Sciatic nerve (tissue), 2 donors: ENCODE results near the gene FGGY. TPM values are rescaled to one million over a fixed set of nuclear protein-coding genes. Genes with fewer than 3 reads are reported as not detected.

Experiments
- ATAC-seq: fragments of 200-7000 bp; cut with Tn5 transposase; one replicate; pipeline ENCODE4 v1.9.1; 2020; ENCODE audit warnings: mild to moderate bottlenecking, moderate library complexity
- DNase-seq: peaks from one replicate; pipeline ENCODE4 v3.0.0-alpha.2; 2020; ENCODE audit warnings: low spot score
- intact Hi-C: fragments of 100-400 bp; cut with DNase I; formaldehyde crosslinking; loops from one replicate; pipeline ENCODE4 v1.14.2; 2022
- total RNA-seq: library from RNA; stranded (reverse); fragmentation: NEBNext Ultra II Directional; extraction: Animal tissue kit (Norgen Biotek cat#: 25700); gene quantifications from one replicate; pipeline ENCODE4 v1.2.1, GENCODE V29; 2021
- donor health status: DM: no; HTN: no; CAD: no.
- donor health status: DM: no; HTN: no; CAD: no.

The FGGY gene
- total RNA-seq, 1 donor from 2014 or later: 41.1 TPM

DNA sequence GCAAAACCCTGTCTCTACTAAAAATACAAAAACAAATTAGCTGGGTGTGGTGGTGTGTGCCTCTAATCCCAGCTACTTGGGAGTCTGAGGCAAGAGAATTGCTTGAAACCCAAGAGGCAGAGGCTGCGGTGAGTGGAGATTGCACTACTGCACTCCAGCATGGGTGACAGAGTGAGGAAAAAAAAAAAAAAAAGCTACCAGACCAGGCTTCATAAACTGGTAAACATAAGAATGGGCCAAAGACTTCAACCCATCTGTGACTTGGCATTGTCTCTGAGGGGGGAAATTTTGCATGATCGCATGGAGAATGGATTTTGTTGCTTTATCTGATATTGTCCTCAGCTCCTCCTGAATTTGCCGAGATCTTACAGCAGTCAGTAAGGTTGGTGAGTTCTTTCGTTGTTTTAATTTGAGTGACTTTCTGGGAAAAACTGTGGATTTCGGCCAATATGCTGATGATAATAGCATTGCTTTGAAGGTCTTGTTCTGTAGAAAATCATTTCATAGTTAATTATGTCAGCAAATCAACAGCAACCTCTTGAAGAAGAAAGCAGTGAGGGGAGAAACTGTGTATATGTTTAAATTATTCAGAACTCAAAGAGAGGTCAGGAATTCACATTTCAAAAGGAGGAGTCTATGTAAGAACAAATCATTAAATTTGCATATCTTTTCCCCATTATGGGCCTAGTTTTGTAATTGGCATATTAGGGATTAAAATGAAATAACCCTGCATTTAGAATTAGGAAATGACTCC is 13.1 kb downstream of the FGGY start:
- intact Hi-C loops: loop anchor here (10.0 kb wide), 1 partner anchor 1165 kb away; no protein-coding TSS in a partner anchor
- no peak for ATAC-seq
- no peak for DNase-seq

DNA sequence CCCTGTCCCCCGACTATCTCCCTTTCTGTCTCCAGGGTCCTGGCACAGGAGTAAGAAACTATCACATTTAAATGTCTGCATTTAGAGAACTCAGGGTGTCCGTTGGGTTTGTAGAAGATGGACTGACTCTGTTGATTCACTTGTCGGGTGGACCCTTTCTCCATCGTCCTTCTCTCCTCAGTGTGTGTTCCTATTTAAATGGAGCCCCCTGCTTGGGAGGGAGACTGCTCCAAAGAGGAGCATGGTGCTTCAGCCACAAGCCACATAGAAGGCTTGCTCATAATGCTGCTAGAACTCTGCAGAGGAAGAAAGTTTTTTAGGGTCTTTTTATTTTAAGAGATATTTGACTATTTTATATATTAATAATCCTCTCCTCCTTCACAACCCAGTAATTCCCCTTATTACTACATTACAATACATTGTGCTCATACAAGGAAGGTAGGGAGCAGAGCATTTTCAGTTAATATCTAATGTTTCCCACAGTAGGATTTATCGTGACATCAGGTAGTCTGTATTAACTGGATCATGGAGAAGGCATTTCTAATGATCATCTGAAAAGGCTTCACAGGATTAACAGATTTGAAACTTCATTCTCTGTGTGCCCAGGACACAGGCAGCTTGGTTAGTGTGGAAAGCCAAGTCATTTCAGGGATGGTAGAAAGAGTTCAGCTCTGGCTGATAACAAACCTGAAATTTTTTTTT is 13.8 kb downstream of the FGGY start:
- intact Hi-C loops: loop anchor here (10.0 kb wide), 1 partner anchor 1166 kb away; no protein-coding TSS in a partner anchor
- DNase-seq (no peak), ATAC-seq (no peak)

DNA sequence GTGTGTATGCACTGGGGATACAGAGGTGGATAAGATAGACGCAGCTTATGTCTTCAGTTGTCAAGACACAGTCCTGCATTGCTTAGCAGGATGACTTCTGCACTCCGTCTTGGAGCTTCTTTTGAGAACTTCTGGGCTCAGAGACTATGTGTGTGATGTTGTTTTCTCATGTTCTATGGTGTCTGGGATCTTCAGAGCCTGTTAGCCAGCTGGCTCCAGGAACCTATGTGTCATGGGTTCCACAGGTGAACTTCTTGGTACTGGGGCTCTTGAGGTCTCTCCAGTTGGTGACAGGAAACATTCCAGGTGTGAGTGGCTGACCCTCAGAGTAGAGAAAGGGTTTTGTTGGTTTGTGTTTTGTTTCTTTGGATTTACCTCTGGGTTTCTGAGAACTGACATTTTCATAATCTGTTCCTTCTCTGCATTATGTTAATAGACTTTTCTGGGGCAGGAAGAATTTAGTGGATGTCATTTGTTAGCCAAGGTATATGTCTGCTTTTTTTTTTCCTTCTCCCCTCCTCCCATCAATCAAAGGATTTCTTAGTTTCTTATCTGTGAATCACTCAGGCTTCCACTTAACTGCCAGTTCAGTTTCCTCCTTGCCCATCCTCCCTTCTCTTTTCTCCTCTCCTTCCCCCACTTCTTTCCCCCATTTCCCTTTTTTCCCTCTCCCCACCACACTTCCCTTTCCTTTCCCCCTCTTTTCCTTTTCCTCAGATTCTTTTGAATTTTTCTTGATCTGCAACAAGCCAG is 18.1 kb downstream of the FGGY start:
- DNase-seq (no peak), ATAC-seq (no peak)
- intact Hi-C loops: loop anchor here (10.0 kb wide), 1 partner anchor 1170 kb away; no protein-coding TSS in a partner anchor

DNA sequence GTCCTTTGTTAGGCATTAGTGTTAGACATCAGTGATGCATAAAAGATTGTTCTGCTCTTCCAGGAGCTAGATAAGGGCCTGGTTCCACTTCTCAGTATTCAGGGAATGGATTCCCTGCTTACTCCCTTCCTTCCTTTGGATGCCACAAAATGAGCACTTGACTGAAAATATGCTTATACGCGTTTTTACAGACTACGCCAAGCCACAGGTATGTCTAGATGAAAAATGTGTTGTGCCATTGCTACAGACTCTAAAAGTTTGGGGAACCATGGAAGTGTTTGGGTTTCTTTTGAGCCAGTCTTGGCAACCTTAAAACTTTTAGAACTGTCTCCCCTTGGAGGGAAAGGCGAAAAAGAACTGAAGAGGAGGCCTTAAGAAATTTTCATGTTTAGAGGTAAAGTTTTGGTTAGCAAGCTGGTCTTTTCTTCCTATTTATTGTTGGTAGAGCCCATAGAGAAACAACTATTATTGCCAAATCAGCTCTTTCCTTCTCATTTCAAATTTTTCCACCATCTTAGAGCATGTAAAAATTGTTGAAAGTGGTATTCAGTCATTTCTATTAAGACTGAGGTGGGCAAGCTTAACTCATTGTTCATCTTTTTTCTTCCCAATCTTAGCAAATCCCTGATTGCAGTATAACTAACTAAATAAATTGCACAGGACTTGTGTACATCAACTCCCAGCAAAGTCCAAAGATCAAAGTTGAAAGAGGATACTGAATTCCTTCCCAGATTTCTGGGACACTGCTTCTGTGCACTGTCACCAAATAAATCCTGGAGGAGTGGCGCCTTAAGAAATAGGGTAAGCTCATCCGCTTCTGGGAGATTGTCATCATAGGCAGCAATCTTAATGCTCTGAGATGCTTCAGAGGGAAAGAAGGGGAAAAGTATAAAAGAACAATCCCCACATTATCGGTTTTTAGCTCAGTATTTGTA is 18.9 kb downstream of the FGGY start:
- ATAC-seq: peak; percentile 21
- intact Hi-C loops: loop anchor here (10.0 kb wide), 1 partner anchor 1171 kb away; no protein-coding TSS in a partner anchor
- DNase-seq: no peak

DNA sequence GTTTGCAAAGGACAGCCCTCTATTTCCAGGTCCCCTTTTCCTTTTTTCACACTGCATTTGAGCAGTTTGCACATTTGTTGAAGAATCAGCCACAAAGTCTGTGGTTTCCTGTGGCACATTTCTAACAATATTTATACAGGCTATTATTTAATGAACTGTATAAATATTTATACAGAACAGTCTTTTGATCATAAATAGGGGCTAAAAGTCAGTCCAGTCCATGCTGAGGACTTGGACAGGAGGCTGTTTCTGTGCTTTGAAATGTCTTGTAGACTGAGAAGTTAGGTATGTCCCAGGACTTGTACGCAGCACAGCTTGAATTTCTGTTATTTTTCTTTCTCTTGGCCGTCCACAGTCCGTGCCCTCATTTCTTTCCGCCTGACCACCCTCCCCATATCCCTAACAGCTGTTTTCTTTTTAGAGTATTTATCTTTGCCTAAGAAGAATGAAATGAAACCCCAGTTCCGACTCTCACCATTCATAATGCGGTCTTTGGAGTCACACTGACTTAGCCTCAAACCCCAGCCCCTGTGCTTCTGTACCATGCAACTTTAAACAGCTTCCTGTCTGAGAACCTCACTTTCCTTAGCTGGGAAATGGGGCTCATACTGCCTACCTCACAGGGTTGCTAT is 19.7 kb downstream of the FGGY start:
- peak; percentile 66 for ATAC-seq
- intact Hi-C loops: loop anchor here (10.0 kb wide), 1 partner anchor 1172 kb away; no protein-coding TSS in a partner anchor
- no peak for DNase-seq

DNA sequence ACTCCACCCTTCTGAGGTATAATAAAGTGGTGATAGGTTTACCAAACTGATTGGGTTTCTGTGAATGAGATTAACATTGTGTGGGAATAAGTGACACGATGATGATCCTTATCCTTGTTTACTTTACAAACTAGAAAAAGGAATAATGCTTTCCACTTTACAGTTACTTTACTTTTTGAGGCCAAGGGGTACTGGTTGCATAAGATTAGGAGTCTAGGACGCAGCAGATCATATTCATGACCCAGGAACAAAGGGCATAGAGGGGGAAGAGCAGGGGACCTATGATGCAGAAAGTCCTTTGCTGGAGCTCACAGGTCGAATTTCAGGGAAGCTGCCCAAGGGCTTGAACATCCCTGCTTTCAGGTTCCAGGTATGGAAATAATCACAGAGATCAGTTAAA is 20.4 kb downstream of the FGGY start:
- ATAC-seq (no peak), DNase-seq (no peak)
- intact Hi-C loops: loop anchor here (10.0 kb wide), 1 partner anchor 1173 kb away; no protein-coding TSS in a partner anchor

DNA sequence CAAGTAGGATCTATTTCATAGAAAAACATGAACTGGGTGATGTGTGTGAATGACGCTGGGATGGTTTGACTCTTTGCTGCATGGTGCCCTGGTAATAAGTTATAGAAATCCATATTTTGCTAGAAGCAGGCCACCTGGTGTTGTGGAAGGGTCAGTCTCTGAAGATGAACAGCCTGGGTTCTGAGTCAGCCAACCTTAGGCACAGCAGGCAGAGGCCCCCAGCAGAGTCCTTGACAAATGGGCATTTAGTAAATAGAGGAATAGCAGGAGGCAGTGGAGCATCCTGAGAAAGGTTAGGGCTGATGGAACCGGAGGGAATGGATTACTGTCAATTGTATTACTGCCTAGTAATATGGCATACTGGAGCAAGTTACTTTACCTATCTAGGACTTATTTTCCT is 20.9 kb downstream of the FGGY start:
- intact Hi-C loops: loop anchor here (10.0 kb wide), 1 partner anchor 1173 kb away; no protein-coding TSS in a partner anchor
- ATAC-seq: no peak
- no peak for DNase-seq

DNA sequence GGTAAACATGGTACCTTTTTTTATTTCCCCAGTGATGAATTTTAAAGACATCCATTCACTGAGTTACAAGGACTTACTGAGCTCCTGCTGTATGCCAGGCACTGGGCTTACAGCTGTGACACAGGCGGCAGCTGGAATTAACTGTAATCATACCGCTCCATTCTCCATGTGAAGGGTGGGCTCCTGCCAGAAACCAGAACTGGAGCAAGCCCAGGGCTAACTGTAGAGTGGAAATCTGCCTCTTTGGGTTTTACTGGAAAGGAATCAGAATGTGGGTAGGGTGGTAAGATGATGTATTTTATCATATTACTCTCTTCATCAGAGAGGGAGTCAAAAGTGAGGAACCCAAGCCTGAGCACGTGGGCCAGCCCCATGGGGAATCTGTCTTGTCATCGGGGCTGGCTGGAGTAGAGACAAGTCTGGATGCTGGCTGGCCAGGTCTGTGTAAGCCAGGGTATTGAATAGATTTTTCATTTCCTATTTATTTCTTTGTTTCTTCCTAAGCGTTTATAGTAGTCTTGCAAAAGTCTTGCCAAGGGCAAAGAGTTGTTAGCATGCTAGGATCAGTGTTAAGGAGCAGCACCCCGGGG is 21.5 kb downstream of the FGGY start:
- DNase-seq (no peak), ATAC-seq (peak; percentile 48)
- intact Hi-C loops: loop anchor here (10.0 kb wide), 1 partner anchor 1174 kb away; no protein-coding TSS in a partner anchor

DNA sequence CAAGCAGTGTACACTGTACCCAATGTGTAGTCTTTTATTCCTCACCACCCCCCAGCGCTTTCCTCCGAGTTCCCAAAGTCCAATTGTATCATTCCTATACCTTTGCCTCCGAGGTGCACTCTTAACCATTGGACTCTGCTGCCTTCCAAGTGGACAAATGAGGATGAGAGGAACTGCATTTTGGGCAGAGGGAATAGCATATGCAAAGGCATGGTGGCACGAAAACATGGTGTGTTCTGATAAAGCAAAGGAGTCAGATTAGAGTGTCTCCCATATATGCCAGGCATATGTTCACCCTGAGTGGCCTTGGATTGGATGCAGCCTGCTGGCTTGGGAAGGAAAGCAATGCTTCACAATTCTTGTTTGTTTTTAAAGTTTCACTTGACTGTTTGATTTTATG is 25.5 kb downstream of the FGGY start:
- no peak for ATAC-seq
- DNase-seq: no peak
- intact Hi-C loops: no loop called here

DNA sequence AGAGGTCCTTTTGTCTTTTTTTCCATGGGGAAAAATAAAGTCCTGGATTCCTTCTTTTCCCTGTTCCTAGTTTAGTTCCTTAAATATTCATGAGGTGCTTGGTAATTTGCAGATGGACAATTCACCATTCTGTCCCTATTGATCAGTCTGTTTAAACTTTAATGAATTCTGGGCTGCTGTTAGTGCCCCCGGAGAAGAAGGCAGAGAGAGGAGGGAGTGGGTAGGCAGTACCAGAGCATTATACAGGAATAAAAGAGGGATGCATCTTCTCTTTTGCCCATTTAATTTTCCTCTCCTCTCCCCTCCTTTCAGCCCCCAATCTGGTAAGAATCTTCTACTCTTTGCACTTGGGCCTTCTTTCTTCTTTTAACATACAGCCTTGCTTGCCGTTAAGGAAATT is 25.9 kb downstream of the FGGY start:
- intact Hi-C loops: no loop called here
- DNase-seq (no peak), ATAC-seq (no peak)

DNA sequence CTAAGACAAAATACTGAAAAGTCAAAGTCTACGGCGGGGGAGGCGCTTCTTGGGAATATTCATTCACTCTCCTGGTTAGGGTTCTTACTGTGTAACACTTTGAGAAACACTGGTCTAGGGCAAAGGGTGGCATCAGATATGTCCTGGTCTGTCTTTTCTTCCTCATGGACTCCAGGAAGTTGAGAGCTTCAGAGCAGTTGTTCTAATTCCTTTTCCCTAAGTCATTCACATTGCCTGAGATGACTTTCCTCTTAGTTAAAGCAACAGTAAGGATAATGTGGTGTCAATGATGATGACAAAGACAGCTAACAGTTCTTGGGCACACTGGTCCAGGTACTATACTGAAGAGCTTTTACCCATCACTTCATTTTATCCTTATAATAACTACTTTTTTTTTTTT is 27.0 kb downstream of the FGGY start:
- intact Hi-C loops: no loop called here
- DNase-seq: no peak
- ATAC-seq: no peak

DNA sequence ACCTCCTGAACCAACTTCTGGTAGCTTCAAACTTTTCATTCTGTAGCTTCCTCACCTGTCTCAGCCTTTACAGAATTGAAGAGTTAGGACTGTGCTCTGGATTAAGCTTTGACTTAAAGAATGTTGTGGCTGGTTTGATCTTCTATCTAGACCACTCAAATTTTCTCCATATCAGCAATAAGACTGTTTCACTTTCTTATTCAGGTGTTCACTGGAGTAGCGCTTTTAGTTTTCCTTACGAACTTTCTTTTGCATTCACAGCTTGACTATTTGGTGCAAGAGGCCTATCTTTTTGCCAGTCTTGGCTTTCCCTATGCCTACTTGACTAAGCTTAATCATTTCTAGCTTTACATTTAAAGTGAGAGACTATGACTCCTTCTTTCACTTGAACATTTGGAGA is 31.5 kb downstream of the FGGY start:
- intact Hi-C loops: no loop called here
- ATAC-seq (no peak), DNase-seq (no peak)

DNA sequence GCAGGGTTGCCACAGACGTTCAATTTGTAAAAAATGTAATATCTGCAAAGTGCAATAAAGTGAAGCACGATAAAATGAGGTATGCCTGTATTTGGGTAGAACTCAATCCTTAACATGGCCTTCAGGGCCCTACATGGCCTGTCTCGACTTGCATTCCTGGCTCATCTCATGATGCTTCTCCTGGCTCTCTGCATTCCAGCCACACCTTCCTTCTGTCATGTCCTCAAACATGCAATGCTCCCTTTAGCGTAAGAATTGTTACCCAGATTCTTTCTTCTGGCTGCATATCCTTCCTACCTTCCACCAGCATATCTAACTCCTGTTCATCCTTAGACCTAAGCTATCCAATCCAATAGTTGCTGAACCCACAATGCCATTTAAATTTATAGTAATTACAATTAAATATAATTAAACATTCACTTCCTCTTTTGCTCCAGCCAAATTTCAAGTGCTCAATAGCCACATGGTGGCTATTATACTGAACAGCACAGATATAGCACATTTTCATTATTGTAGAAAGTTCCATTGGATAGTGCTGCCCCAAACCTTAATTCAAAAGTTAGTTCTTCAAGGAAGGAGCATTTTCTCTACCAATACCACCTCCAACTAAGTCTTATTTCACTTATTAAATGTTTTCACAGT is 32.6 kb downstream of the FGGY start:
- DNase-seq: no peak
- no peak for ATAC-seq
- intact Hi-C loops: no loop called here

DNA sequence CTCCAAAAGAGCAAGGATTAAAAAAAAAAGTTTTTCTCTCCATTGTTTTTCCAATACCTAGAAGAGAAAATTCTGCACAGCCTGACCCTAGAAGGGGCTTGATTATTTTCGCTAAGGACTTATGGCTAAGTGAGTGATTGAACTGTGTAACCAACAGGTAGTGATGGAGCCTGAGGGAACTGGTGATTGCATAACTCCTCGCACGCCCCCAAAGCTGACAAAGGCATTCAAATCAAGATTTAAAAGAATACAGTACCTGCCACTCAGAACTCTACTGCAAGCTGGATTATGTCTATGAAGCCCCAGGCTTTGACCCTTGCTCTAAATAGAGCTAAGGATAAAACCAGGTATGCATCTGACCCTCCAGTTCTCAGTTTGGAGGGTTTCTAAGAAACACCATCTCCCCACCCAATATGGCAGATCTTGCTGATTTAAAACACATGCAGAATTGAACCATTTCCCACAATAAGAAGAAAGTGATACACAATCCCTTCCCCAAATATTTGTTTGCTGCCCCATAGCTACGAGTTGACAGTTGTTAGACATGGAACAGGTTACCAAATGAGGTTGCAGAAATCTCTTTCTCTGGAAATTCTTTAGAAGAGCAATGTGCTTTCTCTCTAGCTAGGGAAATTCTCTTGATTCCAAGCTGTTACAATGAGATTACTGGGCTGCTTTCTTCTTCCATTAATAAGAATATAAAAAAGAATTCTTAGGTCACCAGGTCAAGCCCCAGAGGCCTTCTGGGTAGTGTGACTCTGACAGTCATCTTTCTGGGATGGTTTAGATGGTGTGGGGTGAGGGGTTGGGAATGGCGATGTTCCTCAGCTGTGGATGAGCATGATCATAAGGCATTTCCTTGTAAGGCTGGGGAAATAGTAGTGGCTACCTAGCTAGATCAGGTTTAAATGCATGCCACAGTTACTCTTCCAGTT is 35.1 kb downstream of the FGGY start:
- intact Hi-C loops: no loop called here
- DNase-seq (no peak), ATAC-seq (no peak)

DNA sequence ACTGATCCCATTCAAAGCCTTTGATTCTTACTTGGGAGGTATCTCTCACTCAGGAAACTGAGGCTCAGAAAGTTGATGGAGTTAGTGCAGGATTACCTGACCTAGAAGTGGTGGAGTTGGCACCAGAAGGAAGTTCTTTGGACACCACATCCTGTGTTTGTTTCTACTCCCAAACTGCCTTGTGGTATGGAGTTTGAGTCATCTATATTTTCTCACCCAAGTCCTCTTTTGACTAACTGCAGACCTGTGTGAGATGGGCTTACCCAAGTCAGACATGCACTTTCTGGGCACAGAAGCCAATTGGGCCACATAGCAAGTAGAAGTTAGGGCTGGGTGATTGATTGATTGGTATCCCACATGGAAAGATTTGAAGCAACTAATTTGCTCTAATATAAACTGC is 36.1 kb downstream of the FGGY start:
- ATAC-seq (no peak), DNase-seq (no peak)
- intact Hi-C loops: no loop called here

DNA sequence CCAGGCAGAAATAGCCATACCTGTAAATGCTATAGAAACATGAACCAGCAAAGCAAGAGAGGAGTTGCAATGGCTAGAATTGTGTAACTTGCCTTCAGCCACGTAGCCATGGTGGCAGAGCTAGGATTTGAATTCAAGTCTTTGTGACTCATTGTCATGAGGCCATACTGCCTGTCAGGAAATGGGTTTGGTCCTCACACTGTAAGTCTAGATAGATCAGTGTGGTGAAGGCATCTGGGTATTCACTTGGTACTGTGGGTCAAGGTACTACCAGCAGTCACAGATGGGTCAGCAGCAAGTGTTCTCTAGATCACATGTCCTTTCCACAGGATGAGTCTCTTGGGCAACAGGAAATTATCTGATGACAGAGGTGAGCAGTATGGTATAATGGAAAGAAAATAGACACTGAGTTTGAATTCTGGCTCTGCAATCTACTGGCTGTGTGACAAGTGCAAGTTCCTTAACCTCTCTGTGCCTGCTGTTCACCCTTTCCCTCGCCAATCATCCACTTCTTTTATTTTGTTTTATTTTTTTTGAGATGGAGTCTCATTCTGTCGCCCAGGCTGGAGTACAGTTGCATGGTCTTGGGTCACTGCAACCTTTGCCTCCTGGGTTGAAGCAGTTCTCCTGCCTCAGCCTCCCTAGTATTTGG is 36.9 kb downstream of the FGGY start:
- DNase-seq: no peak
- intact Hi-C loops: no loop called here
- no peak for ATAC-seq
